Hematopoietic multipotent progenitor cell treated with erythropoietin and hydrocortisone succinate and interleukin-3 and kit ligand, for 4 days (in vitro differentiated cells): ENCODE data around the gene RBFOX2.
"Not testable (repeated sequence)": the region's sequence is repeated elsewhere in the genome, so short reads cannot be mapped to it uniquely, and the experiment has no call there.

ENCODE experiments used
- DNase-seq: peaks from one replicate; pipeline ENCODE4 v3.0.0-alpha.2; 2015

Gene RBFOX2

GRCh38 chr22:35728639-35729308 is 299.9 kb downstream of the RBFOX2 start:
- DNase-seq = no peak

GRCh38 chr22:35727436-35727835 is 301.2 kb downstream of the RBFOX2 start:
- no peak for DNase-seq

- no peak for DNase-seq
Observed at GRCh38 chr22:35726933-35727332, 301.7 kb downstream of the RBFOX2 start.

- no peak for DNase-seq
Observed at GRCh38 chr22:35726398-35726797, 302.2 kb downstream of the RBFOX2 start.

GRCh38 chr22:35725521-35725920 is 303.1 kb downstream of the RBFOX2 start:
- DNase-seq = no peak

GRCh38 chr22:35721960-35722359 is 306.7 kb downstream of the RBFOX2 start:
- DNase-seq = peak; percentile 27

- no peak for DNase-seq
Observed at GRCh38 chr22:35719212-35719875, 309.3 kb downstream of the RBFOX2 start.

GRCh38 chr22:35717572-35717971 is 311.1 kb downstream of the RBFOX2 start, which contains the start of gene APOL5:
Gene APOL5, plus strand, starts transcription at chr22:35717872. Its CDS starts 0 bp downstream, at chr22:35717872.
- DNase-seq = no peak

GRCh38 chr22:35712672-35713071 is 316.0 kb downstream of the RBFOX2 start:
- DNase-seq = no peak

GRCh38 chr22:35711336-35711735 is 317.3 kb downstream of the RBFOX2 start:
- DNase-seq = no peak

GRCh38 chr22:35708917-35709316 is 319.7 kb downstream of the RBFOX2 start:
- no peak for DNase-seq

GRCh38 chr22:35708453-35708852 is 320.2 kb downstream of the RBFOX2 start:
- no peak for DNase-seq

- DNase-seq = no peak
Observed at GRCh38 chr22:35705141-35705540, 323.5 kb downstream of the RBFOX2 start.

GRCh38 chr22:35703861-35704584 is 324.6 kb downstream of the RBFOX2 start:
- DNase-seq = no peak

- DNase-seq = not testable (repeated sequence)
Observed at GRCh38 chr22:35699852-35700251, 328.8 kb downstream of the RBFOX2 start.

- DNase-seq = no peak
Observed at GRCh38 chr22:35697142-35697541, 331.5 kb downstream of the RBFOX2 start.

- no peak for DNase-seq
Observed at GRCh38 chr22:35695202-35695601, 333.4 kb downstream of the RBFOX2 start.

- no peak for DNase-seq
Observed at GRCh38 chr22:35690001-35690400, 338.6 kb downstream of the RBFOX2 start.

GRCh38 chr22:35688913-35689675 is 339.5 kb downstream of the RBFOX2 start:
- DNase-seq = no peak
